Esophagus muscularis mucosa (tissue), 4 donors: ENCODE results near the gene ZNF850. TPM values are rescaled to one million over a fixed set of nuclear protein-coding genes. Genes with fewer than 3 reads are reported as not detected.

Experiments used
- DNase-seq: peaks from one replicate; pipeline ENCODE4 v3.0.0-alpha.2; 2017; ENCODE audit errors: extremely low spot score
- H3K27ac ChIP-seq, 4 donors: fragments of 200-600 bp; sonication (generic); replicated peaks in 1 of 4; 1 replicate in 3 of 4; 2 replicates in 1 of 4; pipeline ENCODE4 v1.5.1; 2016 to 2019; ENCODE audit warnings: mild to moderate bottlenecking in 1 of 4
- H3K27me3 ChIP-seq, 4 donors: fragments of 200-600 bp; sonication (generic); one replicate each; pipeline versions ENCODE4 v1.5.1 to v1.6.0; 2016 to 2019
- H3K36me3 ChIP-seq, 4 donors: fragments of 200-600 bp; sonication (generic); one replicate each; pipeline ENCODE4 v1.5.1; 2016 to 2019
- H3K4me1 ChIP-seq, 4 donors: fragments of 200-600 bp; sonication (generic); one replicate each; pipeline ENCODE4 v1.5.1; 2016 to 2019
- H3K4me3 ChIP-seq, 4 donors: fragments of 200-600 bp; sonication (generic); 1 replicate in 2 of 4; 2 replicates in 2 of 4; pipeline ENCODE4 v1.5.1; 2016 to 2019; ENCODE audit warnings: mild to moderate bottlenecking in 4 of 4, moderate library complexity in 1 of 4
- H3K9me3 ChIP-seq, 4 donors: fragments of 200-600 bp; sonication (generic); 1 replicate in 3 of 4; 2 replicates in 1 of 4; pipeline ENCODE4 v1.5.1; 2016 to 2019
- CTCF ChIP-seq, 3 experiments: fragments of 200-600 bp in 2 of 3; fragments of 450-650 bp in 1 of 3; sonication (generic) in 2 of 3; IDR thresholded peaks; one replicate each; pipeline ENCODE4 v1.5.1; 2017 to 2019; ENCODE audit warnings: antibody characterized with exemption in 3 of 3, mild to moderate bottlenecking in 2 of 3, moderate library complexity in 1 of 3
- EP300 ChIP-seq: sonication (generic); formaldehyde crosslinking; IDR thresholded peaks from one replicate; pipeline ENCODE4 v1.6.1; 2017; ENCODE audit warnings: antibody characterized with exemption
- POLR2A ChIP-seq: fragments of 450-650 bp; IDR thresholded peaks from one replicate; pipeline ENCODE4 v1.6.1; 2017; ENCODE audit warnings: antibody characterized with exemption, moderate library complexity, mild to moderate bottlenecking, low read depth
- POLR2AphosphoS5 ChIP-seq, 2 donors: sonication (generic); formaldehyde crosslinking; IDR thresholded peaks; one replicate each; pipeline ENCODE4 v1.6.1; 2017; ENCODE audit warnings: antibody characterized with exemption in 2 of 2
- WGBS: methylation state at CpG from one replicate; pipeline ENCODE4 v1.1.5; 2018; 5-methylcytosine and 5-hydroxymethylcytosine counted together
- intact Hi-C: fragments of 100-400 bp; cut with DNase I; formaldehyde crosslinking; loops from one replicate; pipeline ENCODE4 v1.15.1; 2023
- total RNA-seq, 4 donors: library from RNA; depleted of rRNA; stranded (reverse); fragments of >200 nt; gene quantifications; one replicate each; pipeline versions ENCODE4 v1.1.0 to v1.2.1, GENCODE V29; 2016

Gene ZNF850
- total RNA-seq, result 1 to 10 TPM; 1.3 to 2.4 (median 2.0) TPM

GRCh38 chr19:36772311-36773222 is at the start of gene ZNF850:
TSS of gene ZNF850 (minus strand) at chr19:36772807. CDS start at chr19:36762606, 10,201 bp downstream.
- Histone ChIP-seq H3K36me3 (no peaks in the 10 kb centered on the region), H3K9me3 (peaks cover 0 to 36% (median 22%) of the 10 kb centered on the region in 4 donors), H3K27ac (peak within 1 kb of the TSS; percentile 77 to 86 (median 82)), H3K4me3 (peak within 1 kb of the TSS; percentile 59 to 77 (median 67)), H3K27me3 (peaks cover 0 to 8% (median 0%) of the 10 kb centered on the region in 4 donors), H3K4me1 (peaks cover 8 to 23% (median 21%) of the 10 kb centered on the region in 4 donors)
- TF ChIP-seq POLR2AphosphoS5 (IDR thresholded peaks at IDR 0.05), result peak; percentile 67 to 72
- no peak for TF ChIP-seq POLR2A
- TF ChIP-seq EP300, result no peak
- TF ChIP-seq CTCF (IDR thresholded peaks at IDR 0.05), result peak in 1 of 3 experiments; percentile 13
- WGBS, result under 1% methylated on average over 52 of the region's 57 CpGs
- DNase-seq, result peak; percentile 98
- intact Hi-C loops, result loop anchor here (2.0 to 10.0 kb wide), 3 partner anchors 24 to 142 kb away; partner anchors contain the start of genes ZNF568, ZNF790 and ZNF829

- peaks cover 78 to 97% (median 92%) of the 10 kb centered on the region in 4 donors for H3K36me3 ChIP-seq
- no peak overlapping the region for H3K27ac ChIP-seq
- H3K9me3 ChIP-seq, result peaks cover 65 to 100% (median 100%) of the 10 kb centered on the region in 4 donors
- H3K4me3 ChIP-seq, result peak overlapping the region in 1 of 4 donors; percentile 6
- intact Hi-C loops, result no loop called here
- no peak for TF ChIP-seq POLR2A
- no peak for TF ChIP-seq POLR2AphosphoS5 (IDR thresholded peaks at IDR 0.05)
- TF ChIP-seq CTCF (IDR thresholded peaks at IDR 0.05), result no peak
- TF ChIP-seq EP300, result no peak
- DNase-seq, result no peak
- WGBS, result 98% methylated on average over 5 of the region's 5 CpGs
- H3K27me3 ChIP-seq, result no peaks in the 10 kb centered on the region
- no peaks in the 10 kb centered on the region for H3K4me1 ChIP-seq
Observed at GRCh38 chr19:36821758-36822157, 49.2 kb upstream of the ZNF850 start.

GRCh38 chr19:36819130-36819630 is 46.6 kb upstream of the ZNF850 start:
- Histone ChIP-seq H3K36me3 (peaks cover 72 to 99% (median 89%) of the 10 kb centered on the region in 4 donors), H3K4me3 (no peak overlapping the region), H3K27me3 (no peaks in the 10 kb centered on the region), H3K9me3 (peaks cover 69 to 100% (median 100%) of the 10 kb centered on the region in 4 donors), H3K27ac (no peak overlapping the region), H3K4me1 (no peaks in the 10 kb centered on the region)
- no peak for TF ChIP-seq POLR2A
- TF ChIP-seq CTCF (IDR thresholded peaks at IDR 0.05), result no peak
- TF ChIP-seq EP300, result no peak
- TF ChIP-seq POLR2AphosphoS5 (IDR thresholded peaks at IDR 0.05), result no peak
- intact Hi-C loops, result no loop called here
- no peak for DNase-seq
- WGBS, result 94% methylated on average over 7 of the region's 7 CpGs

- TF ChIP-seq CTCF (IDR thresholded peaks at IDR 0.05), result no peak
- TF ChIP-seq POLR2AphosphoS5 (IDR thresholded peaks at IDR 0.05), result no peak
- TF ChIP-seq EP300, result no peak
- TF ChIP-seq POLR2A, result no peak
- no peaks in the 10 kb centered on the region for H3K4me1 ChIP-seq
Observed at GRCh38 chr19:36807029-36807428, 34.4 kb upstream of the ZNF850 start.

More at GRCh38 chr19:36807029-36807428, 34.4 kb upstream of the ZNF850 start:
- Histone ChIP-seq H3K27me3 (no peaks in the 10 kb centered on the region), H3K9me3 (peaks cover 0 to 98% (median 93%) of the 10 kb centered on the region in 4 donors), H3K4me3 (no peak overlapping the region), H3K36me3 (peaks cover 23 to 64% (median 44%) of the 10 kb centered on the region in 4 donors), H3K27ac (no peak overlapping the region)
- DNase-seq, result no peak
- intact Hi-C loops, result no loop called here
